ENCODE results near the gene NLRC3. TPM values are rescaled to one million over a fixed set of nuclear protein-coding genes. Genes with fewer than 3 reads are reported as not detected.

NLRC3 gene
- total and polyA plus RNA-seq, 4 donors = 0.35 to 2.2 (median 1.0) TPM

GRCh38 chr16:3509470-3509928 is 67.7 kb downstream of the NLRC3 start:
- peaks cover 10 to 54% (median 30%) of the 10 kb centered on the region in 4 donors for H3K36me3 ChIP-seq (ENCODE audit: control insufficient read depth in 4 of 4, insufficient read depth in 3 of 4, low read depth in 1 of 4, low read length in 3 of 4)
- H3K4me1 ChIP-seq (ENCODE audit: control insufficient read depth in 4 of 4, insufficient read depth in 4 of 4, low read length in 3 of 4) = no peaks in the 10 kb centered on the region
- H3K9me3 ChIP-seq (ENCODE audit: control insufficient read depth in 4 of 4, low read length in 3 of 4) = no peaks in the 10 kb centered on the region
- no peak overlapping the region for H3K9ac ChIP-seq (ENCODE audit: low read depth in 1 of 2, low read length in 2 of 2)
- no peak overlapping the region for H3K27ac ChIP-seq (ENCODE audit: low read depth in 1 of 2, low read length in 2 of 2)
- TF ChIP-seq REST (IDR thresholded peaks at IDR 0.05) (no peak), NR2F2 (IDR thresholded peaks at IDR 0.05) (no peak), GABPA (IDR thresholded peaks at IDR 0.05 in 1 of 2, conservative IDR thresholded peaks at IDR 0.05 in 1 of 2) (no peak), YY1 (IDR thresholded peaks at IDR 0.05) (no peak), RXRA (IDR thresholded peaks at IDR 0.05) (no peak), EGR1 (IDR thresholded peaks at IDR 0.05; ENCODE audit: low read depth in 2 of 2) (no peak)
- no peak for DNase-seq (ENCODE audit: low spot score)
- no peaks in the 10 kb centered on the region for H3K27me3 ChIP-seq (ENCODE audit: control insufficient read depth in 4 of 4, insufficient read depth in 4 of 4, low read length in 3 of 4)
- H3K4me3 ChIP-seq (ENCODE audit: low read depth in 1 of 3, low read length in 3 of 3) = no peak overlapping the region
- 91% methylated on average over 13 of the region's 13 CpGs for WGBS

GRCh38 chr16:3508736-3509135 is 68.5 kb downstream of the NLRC3 start:
- no peak for DNase-seq (ENCODE audit: low spot score)
- Histone ChIP-seq H3K27ac (ENCODE audit: low read depth in 1 of 2, low read length in 2 of 2) (no peak overlapping the region), H3K27me3 (ENCODE audit: control insufficient read depth in 4 of 4, insufficient read depth in 4 of 4, low read length in 3 of 4) (no peaks in the 10 kb centered on the region), H3K4me1 (ENCODE audit: control insufficient read depth in 4 of 4, insufficient read depth in 4 of 4, low read length in 3 of 4) (no peaks in the 10 kb centered on the region), H3K36me3 (ENCODE audit: control insufficient read depth in 4 of 4, insufficient read depth in 3 of 4, low read depth in 1 of 4, low read length in 3 of 4) (peaks cover 10 to 46% (median 23%) of the 10 kb centered on the region in 4 donors), H3K9ac (ENCODE audit: low read depth in 1 of 2, low read length in 2 of 2) (no peak overlapping the region), H3K4me3 (ENCODE audit: low read depth in 1 of 3, low read length in 3 of 3) (no peak overlapping the region), H3K9me3 (ENCODE audit: control insufficient read depth in 4 of 4, low read length in 3 of 4) (no peaks in the 10 kb centered on the region)
- TF ChIP-seq FOXA1 (IDR thresholded peaks at IDR 0.05) (no peak), TAF1 (conservative IDR thresholded peaks at IDR 0.05) (no peak), ATF3 (IDR thresholded peaks at IDR 0.05) (no peak)
- 96% methylated on average over 7 of the region's 7 CpGs for WGBS

GRCh38 chr16:3503523-3503922 is 73.7 kb downstream of the NLRC3 start:
- H3K27ac ChIP-seq (ENCODE audit: low read depth in 1 of 2, low read length in 2 of 2) = no peak overlapping the region
- TF ChIP-seq YY1 (IDR thresholded peaks at IDR 0.05) = no peak
- H3K4me1 ChIP-seq (ENCODE audit: control insufficient read depth in 4 of 4, insufficient read depth in 4 of 4, low read length in 3 of 4) = peaks cover 0 to 14% (median 6%) of the 10 kb centered on the region in 4 donors
- no peak overlapping the region for H3K4me3 ChIP-seq (ENCODE audit: low read depth in 1 of 3, low read length in 3 of 3)
- H3K27me3 ChIP-seq (ENCODE audit: control insufficient read depth in 4 of 4, insufficient read depth in 4 of 4, low read length in 3 of 4) = no peaks in the 10 kb centered on the region
- no peak overlapping the region for H3K9ac ChIP-seq (ENCODE audit: low read depth in 1 of 2, low read length in 2 of 2)
- no peaks in the 10 kb centered on the region for H3K9me3 ChIP-seq (ENCODE audit: control insufficient read depth in 4 of 4, low read length in 3 of 4)
- peaks cover 4 to 13% (median 6%) of the 10 kb centered on the region in 4 donors for H3K36me3 ChIP-seq (ENCODE audit: control insufficient read depth in 4 of 4, insufficient read depth in 3 of 4, low read depth in 1 of 4, low read length in 3 of 4)
- whole genome bisulfite sequencing = 87% methylated on average over 6 of the region's 6 CpGs
- no peak for DNase-seq (ENCODE audit: low spot score)
